PFSK-1 (cell line): ENCODE results near the gene DPPA4.

Source experiments
- FOXP2 ChIP-seq: optimal IDR thresholded peaks from 2 replicates; pipeline ENCODE3; 2011; ENCODE audit warnings: borderline replicate concordance, control low read depth, inconsistent platforms; ENCODE audit not compliant: insufficient read depth; ENCODE audit errors: extremely low read length, extremely low read depth
- POLR2AphosphoS5 ChIP-seq: IDR thresholded peaks from 2 replicates; pipeline ENCODE4 v1.6.1; 2012; ENCODE audit warnings: low read depth, mild to moderate bottlenecking, control low read depth, low read length, moderate library complexity
- SIN3A ChIP-seq: IDR thresholded peaks from 2 replicates; pipeline ENCODE4 v1.6.1; 2012; ENCODE audit warnings: mild to moderate bottlenecking, low read length, moderate library complexity, borderline replicate concordance; ENCODE audit not compliant: insufficient read depth
- TAF1 ChIP-seq: IDR thresholded peaks from 2 replicates; pipeline ENCODE4 v1.6.1; 2012; ENCODE audit warnings: low read length, control low read depth, borderline replicate concordance; ENCODE audit not compliant: insufficient read depth
- TF ChIP-seq, protein P1 (sequence below), 2 experiments: IDR thresholded peaks; 2 replicates each; pipeline versions ENCODE4 v1.6.1 to v1.8.0; 2011 to 2012; ENCODE audit warnings: low read depth in 2 of 2, low read length in 2 of 2, control low read depth in 1 of 2, inconsistent platforms in 1 of 2, mild to moderate bottlenecking in 1 of 2, moderate library complexity in 1 of 2; ENCODE audit not compliant: insufficient read depth in 1 of 2

The DPPA4 gene

DNA sequence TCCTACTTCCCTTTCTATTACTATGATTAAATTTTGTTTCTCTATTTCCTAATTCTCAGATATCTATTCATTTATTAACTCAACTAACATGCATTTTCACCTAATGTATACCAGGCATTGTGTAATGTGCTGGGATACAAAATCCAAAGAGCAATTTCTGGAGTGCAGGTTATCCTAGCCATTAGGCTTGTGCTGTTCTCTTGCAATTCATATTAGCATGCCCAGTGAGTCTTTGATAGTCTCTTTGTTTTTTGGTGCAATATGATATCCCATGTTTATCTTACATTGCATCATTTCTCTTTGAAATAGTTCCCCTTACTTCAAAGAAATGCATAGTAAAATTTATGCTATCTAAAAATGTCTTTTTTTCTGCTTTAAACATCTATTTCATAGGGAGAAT lies 13.9 kb upstream of the DPPA4 start:
- TF ChIP-seq FOXP2 (no peak), SIN3A (no peak), TAF1 (no peak), POLR2AphosphoS5 (no peak)
- TF ChIP-seq, protein P1, sequence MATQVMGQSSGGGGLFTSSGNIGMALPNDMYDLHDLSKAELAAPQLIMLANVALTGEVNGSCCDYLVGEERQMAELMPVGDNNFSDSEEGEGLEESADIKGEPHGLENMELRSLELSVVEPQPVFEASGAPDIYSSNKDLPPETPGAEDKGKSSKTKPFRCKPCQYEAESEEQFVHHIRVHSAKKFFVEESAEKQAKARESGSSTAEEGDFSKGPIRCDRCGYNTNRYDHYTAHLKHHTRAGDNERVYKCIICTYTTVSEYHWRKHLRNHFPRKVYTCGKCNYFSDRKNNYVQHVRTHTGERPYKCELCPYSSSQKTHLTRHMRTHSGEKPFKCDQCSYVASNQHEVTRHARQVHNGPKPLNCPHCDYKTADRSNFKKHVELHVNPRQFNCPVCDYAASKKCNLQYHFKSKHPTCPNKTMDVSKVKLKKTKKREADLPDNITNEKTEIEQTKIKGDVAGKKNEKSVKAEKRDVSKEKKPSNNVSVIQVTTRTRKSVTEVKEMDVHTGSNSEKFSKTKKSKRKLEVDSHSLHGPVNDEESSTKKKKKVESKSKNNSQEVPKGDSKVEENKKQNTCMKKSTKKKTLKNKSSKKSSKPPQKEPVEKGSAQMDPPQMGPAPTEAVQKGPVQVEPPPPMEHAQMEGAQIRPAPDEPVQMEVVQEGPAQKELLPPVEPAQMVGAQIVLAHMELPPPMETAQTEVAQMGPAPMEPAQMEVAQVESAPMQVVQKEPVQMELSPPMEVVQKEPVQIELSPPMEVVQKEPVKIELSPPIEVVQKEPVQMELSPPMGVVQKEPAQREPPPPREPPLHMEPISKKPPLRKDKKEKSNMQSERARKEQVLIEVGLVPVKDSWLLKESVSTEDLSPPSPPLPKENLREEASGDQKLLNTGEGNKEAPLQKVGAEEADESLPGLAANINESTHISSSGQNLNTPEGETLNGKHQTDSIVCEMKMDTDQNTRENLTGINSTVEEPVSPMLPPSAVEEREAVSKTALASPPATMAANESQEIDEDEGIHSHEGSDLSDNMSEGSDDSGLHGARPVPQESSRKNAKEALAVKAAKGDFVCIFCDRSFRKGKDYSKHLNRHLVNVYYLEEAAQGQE (IDR thresholded peaks at IDR 0.05; ENCODE audit: insufficient read depth in 1 of 2, low read depth in 2 of 2, low read length in 2 of 2): no peak

DNA sequence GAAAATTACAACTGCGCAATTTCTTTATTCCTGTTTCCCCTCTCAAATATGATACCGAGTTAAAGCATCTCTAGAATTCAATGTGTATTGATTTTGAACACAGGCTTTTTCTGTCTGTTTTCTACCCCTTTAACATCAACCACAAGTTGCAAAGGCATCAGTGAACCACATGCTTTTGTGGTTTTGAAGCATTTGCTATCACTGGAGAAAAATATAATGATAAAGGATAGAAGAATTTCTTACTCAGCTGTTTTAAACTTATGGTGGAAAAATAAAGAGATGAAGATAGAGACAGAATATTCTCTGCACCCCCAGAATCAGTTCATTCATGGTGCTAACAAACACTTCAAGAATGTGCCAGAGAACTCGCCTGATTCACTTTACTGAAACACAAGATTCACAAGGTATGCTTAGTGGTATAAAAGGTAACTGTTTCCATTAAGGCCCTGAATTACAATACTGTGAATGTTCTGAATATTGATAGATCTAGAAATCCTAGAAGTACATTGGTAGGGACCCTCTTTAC lies 9.5 kb upstream of the DPPA4 start:
- TF ChIP-seq, protein P1 (IDR thresholded peaks at IDR 0.05; ENCODE audit: insufficient read depth in 1 of 2, low read depth in 2 of 2, low read length in 2 of 2): no peak
- TF ChIP-seq TAF1 (no peak), FOXP2 (no peak), SIN3A (no peak), POLR2AphosphoS5 (no peak)

DNA sequence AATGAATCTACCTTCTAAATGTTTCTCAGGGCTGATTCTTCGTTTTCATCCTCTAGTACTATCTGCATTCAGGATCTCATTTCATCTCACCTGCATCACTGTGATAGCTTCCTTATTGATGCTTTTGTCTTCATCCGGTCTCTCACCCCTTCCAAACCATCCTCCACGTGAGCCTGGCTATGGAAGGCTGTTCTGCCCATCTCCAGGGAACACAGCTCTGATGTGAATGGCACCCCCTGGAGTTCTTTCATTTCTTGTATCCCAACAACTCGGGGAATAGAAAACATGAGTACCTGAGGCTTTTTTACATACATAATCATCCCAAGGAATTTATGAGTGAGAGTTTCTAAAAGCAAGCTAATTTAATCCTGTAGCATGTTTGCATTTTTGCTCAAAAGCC lies 8.8 kb upstream of the DPPA4 start:
- TF ChIP-seq POLR2AphosphoS5 (no peak), FOXP2 (no peak), TAF1 (no peak)
- TF ChIP-seq, protein P1 (IDR thresholded peaks at IDR 0.05; ENCODE audit: insufficient read depth in 1 of 2, low read depth in 2 of 2, low read length in 2 of 2): no peak

DNA sequence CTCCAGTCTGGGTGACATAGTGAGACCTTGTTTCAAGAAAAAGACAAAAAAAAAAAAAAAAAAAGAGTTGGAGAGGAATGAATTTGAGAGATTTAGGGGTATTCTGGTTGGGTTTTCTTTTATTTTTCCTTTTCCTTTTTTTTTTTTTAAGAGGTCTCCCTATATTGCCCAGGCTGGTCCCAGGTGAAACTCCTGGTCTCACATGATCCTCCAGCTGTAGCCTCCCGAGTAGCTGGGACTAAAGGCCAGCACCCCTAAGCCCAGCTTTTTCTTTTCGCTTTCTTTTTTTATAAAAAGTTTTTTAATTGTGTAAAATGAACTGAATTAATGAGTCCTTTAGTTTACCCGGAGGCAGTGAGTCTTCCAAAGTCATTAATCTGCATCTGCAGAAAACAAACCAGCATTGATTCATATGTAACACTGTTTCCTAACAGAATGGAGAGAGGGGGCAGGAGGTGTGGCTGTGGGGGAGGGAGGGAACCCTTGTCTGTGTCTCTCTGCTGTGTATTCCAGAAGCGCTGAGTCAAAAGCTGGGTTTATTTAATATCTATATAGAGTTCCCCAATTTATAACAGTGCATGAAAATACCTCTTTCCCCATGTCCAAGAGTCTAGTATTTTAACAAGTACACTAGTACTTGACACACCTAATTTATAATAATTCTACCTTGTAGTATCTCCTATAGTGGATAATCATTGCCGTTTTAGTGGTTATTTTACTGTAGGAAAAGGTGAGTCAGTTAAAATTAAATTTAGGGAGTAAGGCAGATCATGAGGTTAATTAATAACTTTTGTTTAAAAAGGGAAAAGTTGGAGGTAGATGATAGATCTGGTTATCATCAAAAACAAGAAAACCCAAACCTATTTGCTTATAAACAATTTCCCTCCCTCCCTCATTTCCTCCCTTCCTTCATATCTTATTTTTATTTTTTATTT lies 2.6 kb upstream of the DPPA4 start:
- TF ChIP-seq SIN3A (no peak), FOXP2 (no peak), POLR2AphosphoS5 (no peak), TAF1 (no peak)
- TF ChIP-seq, protein P1 (IDR thresholded peaks at IDR 0.05; ENCODE audit: insufficient read depth in 1 of 2, low read depth in 2 of 2, low read length in 2 of 2): no peak

DNA sequence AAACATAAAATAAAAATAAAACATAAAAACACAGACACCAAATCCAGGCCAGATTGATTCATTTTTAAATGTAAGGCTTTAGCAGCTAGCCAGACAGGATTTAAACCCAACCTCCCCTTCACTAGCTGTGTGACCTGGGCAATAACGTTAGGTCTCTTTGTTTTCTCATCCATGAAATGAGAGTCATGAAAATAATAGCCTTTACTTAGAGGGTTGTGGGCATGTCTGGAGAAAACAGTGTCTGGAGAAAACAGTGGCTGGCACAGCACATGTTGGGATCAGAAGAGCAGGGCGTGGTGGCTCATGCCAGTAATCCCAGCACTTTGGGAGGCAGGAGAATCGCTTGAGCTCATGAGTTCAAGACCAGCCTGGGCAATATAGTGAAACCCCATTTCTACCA lies 1.9 kb upstream of the DPPA4 start:
- no peak for TF ChIP-seq POLR2AphosphoS5
- TF ChIP-seq FOXP2: no peak
- TF ChIP-seq SIN3A: no peak
- TF ChIP-seq TAF1: no peak
- TF ChIP-seq, protein P1 (IDR thresholded peaks at IDR 0.05; ENCODE audit: insufficient read depth in 1 of 2, low read depth in 2 of 2, low read length in 2 of 2): no peak
